ENCODE data around the gene LCP2. TPM values are rescaled to one million over a fixed set of nuclear protein-coding genes. Genes with fewer than 3 reads are reported as not detected.

LCP2 gene
- total RNA-seq, 1 donor from 2014 or later = not detected

- Mint-ChIP-seq H3K27ac (no peak overlapping the region), H3K4me1 (no peaks in the 10 kb centered on the region), H3K36me3 (no peaks in the 10 kb centered on the region), H3K9me3 (no peaks in the 10 kb centered on the region), H3K27me3 (ENCODE audit: low read depth) (peaks cover 6% of the 10 kb centered on the region), H3K4me3 (no peak overlapping the region)
- DNase-seq (ENCODE audit: low spot score in 2 of 2, unreplicated experiment in 2 of 2) = no peak
- no peak for TF ChIP-seq CTCF (IDR thresholded peaks at IDR 0.05; ENCODE audit: unreplicated experiment)
These were observed 93.4 kb downstream of the LCP2 start for GRCh38 chr5:170204202-170204601.

GRCh38 chr5:170202117-170202516 lies 95.5 kb downstream of the LCP2 start:
- TF ChIP-seq CTCF (IDR thresholded peaks at IDR 0.05; ENCODE audit: unreplicated experiment) = no peak
- no peak for DNase-seq (ENCODE audit: low spot score in 2 of 2, unreplicated experiment in 2 of 2)
- Mint-ChIP-seq H3K27me3 (ENCODE audit: low read depth) (peaks cover 11% of the 10 kb centered on the region), H3K4me1 (no peaks in the 10 kb centered on the region), H3K27ac (no peak overlapping the region), H3K36me3 (no peaks in the 10 kb centered on the region), H3K4me3 (no peak overlapping the region), H3K9me3 (no peaks in the 10 kb centered on the region)

DNA sequence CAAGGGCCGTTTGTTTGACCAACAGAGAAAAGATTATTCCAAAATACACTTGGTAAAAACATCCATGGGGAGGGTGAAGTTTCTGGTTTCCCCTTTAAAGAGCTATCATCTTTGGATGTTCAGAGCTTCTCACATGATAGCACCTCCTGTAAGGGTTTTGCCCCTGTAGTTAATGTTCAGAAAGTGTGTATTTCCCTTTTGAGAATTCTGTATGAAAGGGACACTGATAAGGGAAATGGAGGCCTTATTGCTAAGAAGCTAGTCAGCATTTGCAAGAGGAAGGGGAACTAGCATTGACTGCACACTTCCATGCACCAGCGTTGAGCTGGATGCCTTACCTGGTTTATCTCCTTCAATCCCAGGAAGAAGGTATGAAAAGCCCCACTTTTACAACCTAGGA lies 96.3 kb downstream of the LCP2 start:
- Mint-ChIP-seq H3K4me3 (no peak overlapping the region), H3K27ac (no peak overlapping the region), H3K27me3 (ENCODE audit: low read depth) (peaks cover 13% of the 10 kb centered on the region), H3K36me3 (no peaks in the 10 kb centered on the region), H3K4me1 (no peaks in the 10 kb centered on the region), H3K9me3 (no peaks in the 10 kb centered on the region)
- TF ChIP-seq CTCF (IDR thresholded peaks at IDR 0.05; ENCODE audit: unreplicated experiment) = no peak
- DNase-seq (ENCODE audit: low spot score in 2 of 2, unreplicated experiment in 2 of 2) = no peak

GRCh38 chr5:170200876-170201275 lies 96.7 kb downstream of the LCP2 start:
- no peak for DNase-seq (ENCODE audit: low spot score in 2 of 2, unreplicated experiment in 2 of 2)
- Mint-ChIP-seq H3K4me1 (no peaks in the 10 kb centered on the region), H3K4me3 (no peak overlapping the region), H3K36me3 (no peaks in the 10 kb centered on the region), H3K9me3 (no peaks in the 10 kb centered on the region), H3K27ac (no peak overlapping the region), H3K27me3 (ENCODE audit: low read depth) (peaks cover 13% of the 10 kb centered on the region)
- TF ChIP-seq CTCF (IDR thresholded peaks at IDR 0.05; ENCODE audit: unreplicated experiment) = no peak

Other genes starting within 250 kb of the LCP2 start
- not detected in 3 replicates for gene FOXI1, start 191.9 kb downstream of the LCP2 start, total RNA-seq
- not detected in 3 replicates for gene C5orf58, start 64.8 kb downstream of the LCP2 start, total RNA-seq
- 0.20 to 0.27 TPM (median 0.22 TPM) in 3 replicates for gene KCNMB1, start 91.6 kb upstream of the LCP2 start, total RNA-seq
- gene KCNIP1, start 206.2 kb upstream of the LCP2 start, total RNA-seq = 1.3 to 2.3 TPM (median 1.5 TPM) in 3 replicates